Gastroesophageal sphincter (tissue), 3 donors: ENCODE data around the gene EGFR.

ENCODE experiments used
- CTCF ChIP-seq, 4 experiments: fragments of 200-600 bp in 2 of 4; fragments of 450-650 bp in 2 of 4; sonication (generic) in 1 of 4; IDR thresholded peaks; one replicate each; pipeline ENCODE4 v1.5.1; 2017 to 2019; ENCODE audit warnings: antibody characterized with exemption in 4 of 4, mild to moderate bottlenecking in 2 of 4, moderate library complexity in 2 of 4
- EP300 ChIP-seq: sonication (generic); formaldehyde crosslinking; IDR thresholded peaks from one replicate; pipeline ENCODE4 v1.6.1; 2017; ENCODE audit warnings: antibody characterized with exemption, mild to moderate bottlenecking
- POLR2A ChIP-seq, 2 donors: fragments of 450-650 bp; IDR thresholded peaks; one replicate each; pipeline ENCODE4 v1.6.1; 2017; ENCODE audit warnings: antibody characterized with exemption in 2 of 2, mild to moderate bottlenecking in 2 of 2, moderate library complexity in 1 of 2
- POLR2AphosphoS5 ChIP-seq: sonication (generic); formaldehyde crosslinking; IDR thresholded peaks from one replicate; pipeline ENCODE4 v1.6.1; 2017; ENCODE audit warnings: antibody characterized with exemption

GRCh38 chr7:55130395-55131141 is 111.8 kb downstream of the EGFR start:
- TF ChIP-seq CTCF (IDR thresholded peaks at IDR 0.05) (no peak), POLR2A (IDR thresholded peaks at IDR 0.05) (peak in 1 of 2 donors; percentile 13), EP300 (no peak), POLR2AphosphoS5 (peak; percentile 80)
